ENCODE measurements around the gene DNAH5. TPM values are rescaled to one million over a fixed set of nuclear protein-coding genes. Genes with fewer than 3 reads are reported as not detected.

Gene DNAH5
- total RNA-seq, 1 experiment from 2014 or later, result 8.0 TPM

DNA sequence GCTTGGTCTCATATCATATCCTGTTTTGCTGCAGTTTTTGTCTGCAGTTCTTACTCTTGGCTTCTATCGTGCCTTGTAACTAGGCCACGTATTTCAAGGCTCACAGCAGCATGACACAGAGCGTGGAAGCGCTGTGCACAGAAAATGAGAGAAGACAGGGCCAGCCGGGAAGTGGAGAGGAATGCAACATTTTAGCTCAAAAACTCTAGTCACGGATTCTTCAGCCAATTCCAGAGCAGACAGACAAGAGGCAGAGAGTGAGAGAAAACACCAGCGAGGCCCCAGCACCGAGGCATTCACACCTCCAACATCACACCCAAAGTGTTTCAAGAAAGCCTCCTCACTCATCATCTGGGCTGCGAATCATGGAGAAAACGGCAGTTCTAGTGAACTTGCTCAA is 160.8 kb downstream of the DNAH5 start:
- Histone ChIP-seq H3K4me1 (ENCODE audit: control insufficient read depth, insufficient read depth, low read length) (no peaks in the 10 kb centered on the region), H3K4me3 (ENCODE audit: low read depth in 2 of 2, low read length in 2 of 2) (no peak overlapping the region), H3K36me3 (ENCODE audit: control insufficient read depth, insufficient read depth, low read length) (no peaks in the 10 kb centered on the region), H3K27ac (ENCODE audit: low read length) (no peak overlapping the region), H3K9me3 (ENCODE audit: control insufficient read depth, insufficient read depth, low read depth, low read length) (no peaks in the 10 kb centered on the region), H3K27me3 (ENCODE audit: control insufficient read depth, insufficient read depth, low read length) (no peaks in the 10 kb centered on the region)
- POLR2A ChIA-PET, result no interaction called here
- in situ Hi-C loops (cut with HindIII; ENCODE audit: low pct_unique_long_range_greater_than_20kb, low sequenced_read_pairs), result no loop called here
- DNase-seq (ENCODE audit: low read depth, low spot score) (no peak), ATAC-seq (no peak)
- no peak for TF ChIP-seq TCF7L2 (IDR thresholded peaks at IDR 0.05; ENCODE audit: low read depth, low read length)
- TF ChIP-seq, protein P1, sequence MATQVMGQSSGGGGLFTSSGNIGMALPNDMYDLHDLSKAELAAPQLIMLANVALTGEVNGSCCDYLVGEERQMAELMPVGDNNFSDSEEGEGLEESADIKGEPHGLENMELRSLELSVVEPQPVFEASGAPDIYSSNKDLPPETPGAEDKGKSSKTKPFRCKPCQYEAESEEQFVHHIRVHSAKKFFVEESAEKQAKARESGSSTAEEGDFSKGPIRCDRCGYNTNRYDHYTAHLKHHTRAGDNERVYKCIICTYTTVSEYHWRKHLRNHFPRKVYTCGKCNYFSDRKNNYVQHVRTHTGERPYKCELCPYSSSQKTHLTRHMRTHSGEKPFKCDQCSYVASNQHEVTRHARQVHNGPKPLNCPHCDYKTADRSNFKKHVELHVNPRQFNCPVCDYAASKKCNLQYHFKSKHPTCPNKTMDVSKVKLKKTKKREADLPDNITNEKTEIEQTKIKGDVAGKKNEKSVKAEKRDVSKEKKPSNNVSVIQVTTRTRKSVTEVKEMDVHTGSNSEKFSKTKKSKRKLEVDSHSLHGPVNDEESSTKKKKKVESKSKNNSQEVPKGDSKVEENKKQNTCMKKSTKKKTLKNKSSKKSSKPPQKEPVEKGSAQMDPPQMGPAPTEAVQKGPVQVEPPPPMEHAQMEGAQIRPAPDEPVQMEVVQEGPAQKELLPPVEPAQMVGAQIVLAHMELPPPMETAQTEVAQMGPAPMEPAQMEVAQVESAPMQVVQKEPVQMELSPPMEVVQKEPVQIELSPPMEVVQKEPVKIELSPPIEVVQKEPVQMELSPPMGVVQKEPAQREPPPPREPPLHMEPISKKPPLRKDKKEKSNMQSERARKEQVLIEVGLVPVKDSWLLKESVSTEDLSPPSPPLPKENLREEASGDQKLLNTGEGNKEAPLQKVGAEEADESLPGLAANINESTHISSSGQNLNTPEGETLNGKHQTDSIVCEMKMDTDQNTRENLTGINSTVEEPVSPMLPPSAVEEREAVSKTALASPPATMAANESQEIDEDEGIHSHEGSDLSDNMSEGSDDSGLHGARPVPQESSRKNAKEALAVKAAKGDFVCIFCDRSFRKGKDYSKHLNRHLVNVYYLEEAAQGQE (IDR thresholded peaks at IDR 0.05; ENCODE audit: insufficient read depth in 1 of 2, low read depth in 2 of 2, low read length in 1 of 2), result no peak
- no peak for TF ChIP-seq POLR2AphosphoS5 (IDR thresholded peaks at IDR 0.05; ENCODE audit: low read depth, low read length)
- TF ChIP-seq, protein P2, sequence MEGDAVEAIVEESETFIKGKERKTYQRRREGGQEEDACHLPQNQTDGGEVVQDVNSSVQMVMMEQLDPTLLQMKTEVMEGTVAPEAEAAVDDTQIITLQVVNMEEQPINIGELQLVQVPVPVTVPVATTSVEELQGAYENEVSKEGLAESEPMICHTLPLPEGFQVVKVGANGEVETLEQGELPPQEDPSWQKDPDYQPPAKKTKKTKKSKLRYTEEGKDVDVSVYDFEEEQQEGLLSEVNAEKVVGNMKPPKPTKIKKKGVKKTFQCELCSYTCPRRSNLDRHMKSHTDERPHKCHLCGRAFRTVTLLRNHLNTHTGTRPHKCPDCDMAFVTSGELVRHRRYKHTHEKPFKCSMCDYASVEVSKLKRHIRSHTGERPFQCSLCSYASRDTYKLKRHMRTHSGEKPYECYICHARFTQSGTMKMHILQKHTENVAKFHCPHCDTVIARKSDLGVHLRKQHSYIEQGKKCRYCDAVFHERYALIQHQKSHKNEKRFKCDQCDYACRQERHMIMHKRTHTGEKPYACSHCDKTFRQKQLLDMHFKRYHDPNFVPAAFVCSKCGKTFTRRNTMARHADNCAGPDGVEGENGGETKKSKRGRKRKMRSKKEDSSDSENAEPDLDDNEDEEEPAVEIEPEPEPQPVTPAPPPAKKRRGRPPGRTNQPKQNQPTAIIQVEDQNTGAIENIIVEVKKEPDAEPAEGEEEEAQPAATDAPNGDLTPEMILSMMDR (IDR thresholded peaks at IDR 0.05), result no peak
- no peak for TF ChIP-seq SIN3A (IDR thresholded peaks at IDR 0.05; ENCODE audit: borderline replicate concordance, insufficient read depth, low read depth, low read length)
- CTCF ChIA-PET, result no interaction called here
- intact Hi-C loops (cut with micrococcal nuclease; ENCODE audit: unreplicated experiment), result no loop called here
- no TSS peak for BruUV-seq (replicated peaks)

GRCh38 chr5:13780081-13780480 is 164.4 kb downstream of the DNAH5 start:
- ATAC-seq, result no peak
- no TSS peak for BruUV-seq (replicated peaks)
- intact Hi-C loops (cut with micrococcal nuclease; ENCODE audit: unreplicated experiment) (no loop called here), in situ Hi-C loops (cut with HindIII; ENCODE audit: low pct_unique_long_range_greater_than_20kb, low sequenced_read_pairs) (no loop called here)
- Histone ChIP-seq H3K27ac (ENCODE audit: low read length) (no peak overlapping the region), H3K36me3 (ENCODE audit: control insufficient read depth, insufficient read depth, low read length) (no peaks in the 10 kb centered on the region), H3K4me3 (ENCODE audit: low read depth in 2 of 2, low read length in 2 of 2) (no peak overlapping the region), H3K9me3 (ENCODE audit: control insufficient read depth, insufficient read depth, low read depth, low read length) (no peaks in the 10 kb centered on the region), H3K27me3 (ENCODE audit: control insufficient read depth, insufficient read depth, low read length) (no peaks in the 10 kb centered on the region), H3K4me1 (ENCODE audit: control insufficient read depth, insufficient read depth, low read length) (no peaks in the 10 kb centered on the region)
- TF ChIP-seq, protein P1 (IDR thresholded peaks at IDR 0.05; ENCODE audit: insufficient read depth in 1 of 2, low read depth in 2 of 2, low read length in 1 of 2), result no peak
- TF ChIP-seq POLR2AphosphoS5 (IDR thresholded peaks at IDR 0.05; ENCODE audit: low read depth, low read length) (no peak), TCF7L2 (IDR thresholded peaks at IDR 0.05; ENCODE audit: low read depth, low read length) (no peak), SIN3A (IDR thresholded peaks at IDR 0.05; ENCODE audit: borderline replicate concordance, insufficient read depth, low read depth, low read length) (no peak)
- TF ChIP-seq, protein P2 (IDR thresholded peaks at IDR 0.05), result no peak
- DNase-seq (ENCODE audit: low read depth, low spot score), result no peak
- ChIA-PET POLR2A (no interaction called here), CTCF (no interaction called here)
